ENCODE results near the gene SDK1. TPM values are rescaled to one million over a fixed set of nuclear protein-coding genes. Genes with fewer than 3 reads are reported as not detected.

The SDK1 gene
- 0.03 and 0.19 TPM in 2 replicates for total RNA-seq (2014; rRNA removed; shearing (Covaris generic))
- total RNA-seq (2022), result 0.11 and 0.36 TPM in 2 replicates
- Bru-seq, nascent RNA, result percentile 15 among the genes with signal in this experiment
- BruChase-seq, experiment 1, labeled RNA remaining after a 6-hour chase, result percentile 19 among the genes with signal in this experiment
- percentile 20 among the genes with signal in this experiment for BruChase-seq, experiment 2, labeled RNA remaining after a 2-hour chase
- long read RNA-seq, partial matches to known transcripts, result 0 of 1 reads
- long read RNA-seq, other reads (novel, unspliced or antisense), result 1 of 1 reads

GRCh38 chr7:3300651-3301448, at the start of gene SDK1:
Gene SDK1, plus strand, starts transcription at chr7:3301252. Its CDS starts 335 bp downstream, at chr7:3301587.
- Histone ChIP-seq H3K4me1 (ENCODE audit: insufficient read depth, low read length, poor library complexity, severe bottlenecking) (peaks cover 5% of the 10 kb centered on the region), H3K36me3 (ENCODE audit: insufficient read depth, low read length) (no peaks in the 10 kb centered on the region), H3K9me2 (ENCODE audit: insufficient read depth, low read length) (no peaks in the 10 kb centered on the region), H3K9me3 (ENCODE audit: low read length) (no peaks in the 10 kb centered on the region), H2AFZ (ENCODE audit: low read length) (peak within 1 kb of the TSS; percentile 33; the same call in 1 of the 2 replicates), H4K20me1 (ENCODE audit: insufficient read depth, low read length) (no peaks in the 10 kb centered on the region), H3K79me2 (ENCODE audit: insufficient read depth, low read depth, low read length) (no peaks in the 10 kb centered on the region), H3K4me3 (ENCODE audit: low read depth, low read length, poor library complexity, severe bottlenecking) (peak within 1 kb of the TSS; percentile 47), H3K4me2 (ENCODE audit: low read length) (peak within 1 kb of the TSS; percentile 58), H3K27ac (ENCODE audit: low read depth, low read length, poor library complexity, severe bottlenecking) (no peak within 1 kb of the TSS)
- peak; percentile 77 for TF ChIP-seq CTCF (conservative IDR thresholded peaks at IDR 0.05; ENCODE audit: low read length)
- no peak for TF ChIP-seq EZH2phosphoT487 (IDR thresholded peaks at IDR 0.05; ENCODE audit: borderline replicate concordance, low read depth, low read length)
- CTCF ChIA-PET (ENCODE audit: unreplicated experiment), result no interaction called here
- POLR2A ChIA-PET, result interaction anchor here (0.6 kb wide), 1 partner anchor 123 kb away, joined by 3 read pairs; no protein-coding TSS in a partner anchor
- DNase-seq (ENCODE audit: low spot score), result peak; percentile 92
- no TSS peak for BruUV-seq (replicated peaks)
- intact Hi-C loops (cut with micrococcal nuclease; ENCODE audit: unreplicated experiment), result loop anchor here (10.0 kb wide), 1 partner anchor 436 kb away; no protein-coding TSS in a partner anchor

- intact Hi-C loops (cut with micrococcal nuclease; ENCODE audit: unreplicated experiment), result no loop called here
- CTCF ChIA-PET (ENCODE audit: unreplicated experiment), result interaction anchor here (0.5 kb wide), 1 partner anchor 660 kb away, joined by 3 read pairs; no protein-coding TSS in a partner anchor
Observed at GRCh38 chr7:3254718-3255117, 46.3 kb upstream of the SDK1 start.

More at GRCh38 chr7:3254718-3255117, 46.3 kb upstream of the SDK1 start:
- no TSS peak for BruUV-seq (replicated peaks)
- Histone ChIP-seq H3K4me3 (ENCODE audit: low read depth, low read length, poor library complexity, severe bottlenecking) (no peak overlapping the region), H3K4me2 (ENCODE audit: low read length) (no peak overlapping the region), H4K20me1 (ENCODE audit: insufficient read depth, low read length) (no peaks in the 10 kb centered on the region), H3K9me2 (ENCODE audit: insufficient read depth, low read length) (no peaks in the 10 kb centered on the region), H3K9me3 (ENCODE audit: low read length) (no peaks in the 10 kb centered on the region), H2AFZ (ENCODE audit: low read length) (no peak overlapping the region), H3K79me2 (ENCODE audit: insufficient read depth, low read depth, low read length) (no peaks in the 10 kb centered on the region), H3K36me3 (ENCODE audit: insufficient read depth, low read length) (no peaks in the 10 kb centered on the region), H3K4me1 (ENCODE audit: insufficient read depth, low read length, poor library complexity, severe bottlenecking) (no peaks in the 10 kb centered on the region), H3K27ac (ENCODE audit: low read depth, low read length, poor library complexity, severe bottlenecking) (no peak overlapping the region)
- no peak for DNase-seq (ENCODE audit: low spot score)
- POLR2A ChIA-PET, result no interaction called here
- no peak for TF ChIP-seq CTCF (conservative IDR thresholded peaks at IDR 0.05; ENCODE audit: low read length)
- no peak for TF ChIP-seq EZH2phosphoT487 (IDR thresholded peaks at IDR 0.05; ENCODE audit: borderline replicate concordance, low read depth, low read length)

All from OCI-LY7 (cell line).